GM21390 (cell line): ENCODE results near the gene ZNF669.
A peak's percentile ranks its signal among the peaks of the same experiment; 100 is the strongest.
"Not testable (repeated sequence)": the region's sequence is repeated elsewhere in the genome, so short reads cannot be mapped to it uniquely, and the experiment has no call there.

Experiments
- ATAC-seq: cut with Tn5 transposase; IDR thresholded peaks from one replicate; pipeline ENCODE4 v1.9.1; 2021; ENCODE audit not compliant: unreplicated experiment

The ZNF669 gene

GRCh38 chr1:247103859-247104591 is at the start of gene ZNF669:
Gene ZNF669, minus strand, starts transcription at chr1:247104356. Its CDS starts 157 bp downstream, at chr1:247104199.
- ATAC-seq: peak; percentile 100

- ATAC-seq: no peak
These were observed 43.6 kb upstream of the ZNF669 start for GRCh38 chr1:247147781-247148180.

- not testable (repeated sequence) for ATAC-seq
These were observed 43.0 kb upstream of the ZNF669 start for GRCh38 chr1:247147120-247147519.

- ATAC-seq: no peak
These were observed 42.5 kb upstream of the ZNF669 start for GRCh38 chr1:247146671-247147070.

- ATAC-seq: no peak
These were observed 41.1 kb upstream of the ZNF669 start for GRCh38 chr1:247145279-247145678.

- not testable (repeated sequence) for ATAC-seq
These were observed 35.4 kb upstream of the ZNF669 start for GRCh38 chr1:247139557-247139956.

GRCh38 chr1:247131236-247131635 is 27.1 kb upstream of the ZNF669 start:
- no peak for ATAC-seq

- not testable (repeated sequence) for ATAC-seq
These were observed 23.5 kb upstream of the ZNF669 start for GRCh38 chr1:247127519-247128282.

GRCh38 chr1:247126601-247127000 is 22.4 kb upstream of the ZNF669 start:
- ATAC-seq: peak; percentile 51

- peak; percentile 99 for ATAC-seq
These were observed 22.0 kb upstream of the ZNF669 start for GRCh38 chr1:247126166-247126565.

- no peak for ATAC-seq
These were observed 17.2 kb upstream of the ZNF669 start for GRCh38 chr1:247121382-247121781.

- not testable (repeated sequence) for ATAC-seq
These were observed 16.2 kb upstream of the ZNF669 start for GRCh38 chr1:247120408-247120668.

GRCh38 chr1:247119600-247120407 is 15.6 kb upstream of the ZNF669 start:
- ATAC-seq: no peak

- no peak for ATAC-seq
These were observed 14.8 kb upstream of the ZNF669 start for GRCh38 chr1:247118946-247119446.

- no peak for ATAC-seq
These were observed 11.4 kb upstream of the ZNF669 start for GRCh38 chr1:247115545-247115944.

GRCh38 chr1:247115141-247115510 is 11.0 kb upstream of the ZNF669 start:
- no peak for ATAC-seq

- no peak for ATAC-seq
These were observed 10.4 kb upstream of the ZNF669 start for GRCh38 chr1:247114351-247115140.

GRCh38 chr1:247113733-247114271 is 9.6 kb upstream of the ZNF669 start:
- ATAC-seq: no peak

- no peak for ATAC-seq
These were observed 8.9 kb upstream of the ZNF669 start for GRCh38 chr1:247113094-247113497.

GRCh38 chr1:247112479-247112781 is 8.3 kb upstream of the ZNF669 start:
- no peak for ATAC-seq
